Activated naive CD4-positive, alpha-beta T cell (primary cell): ENCODE results near the gene UBIAD1.

Experiments
- DNase-seq, 4 experiments: peaks; one replicate each; lab custom pipeline; 2025; lab: John Stamatoyannopoulos, UW

Gene UBIAD1

DNA sequence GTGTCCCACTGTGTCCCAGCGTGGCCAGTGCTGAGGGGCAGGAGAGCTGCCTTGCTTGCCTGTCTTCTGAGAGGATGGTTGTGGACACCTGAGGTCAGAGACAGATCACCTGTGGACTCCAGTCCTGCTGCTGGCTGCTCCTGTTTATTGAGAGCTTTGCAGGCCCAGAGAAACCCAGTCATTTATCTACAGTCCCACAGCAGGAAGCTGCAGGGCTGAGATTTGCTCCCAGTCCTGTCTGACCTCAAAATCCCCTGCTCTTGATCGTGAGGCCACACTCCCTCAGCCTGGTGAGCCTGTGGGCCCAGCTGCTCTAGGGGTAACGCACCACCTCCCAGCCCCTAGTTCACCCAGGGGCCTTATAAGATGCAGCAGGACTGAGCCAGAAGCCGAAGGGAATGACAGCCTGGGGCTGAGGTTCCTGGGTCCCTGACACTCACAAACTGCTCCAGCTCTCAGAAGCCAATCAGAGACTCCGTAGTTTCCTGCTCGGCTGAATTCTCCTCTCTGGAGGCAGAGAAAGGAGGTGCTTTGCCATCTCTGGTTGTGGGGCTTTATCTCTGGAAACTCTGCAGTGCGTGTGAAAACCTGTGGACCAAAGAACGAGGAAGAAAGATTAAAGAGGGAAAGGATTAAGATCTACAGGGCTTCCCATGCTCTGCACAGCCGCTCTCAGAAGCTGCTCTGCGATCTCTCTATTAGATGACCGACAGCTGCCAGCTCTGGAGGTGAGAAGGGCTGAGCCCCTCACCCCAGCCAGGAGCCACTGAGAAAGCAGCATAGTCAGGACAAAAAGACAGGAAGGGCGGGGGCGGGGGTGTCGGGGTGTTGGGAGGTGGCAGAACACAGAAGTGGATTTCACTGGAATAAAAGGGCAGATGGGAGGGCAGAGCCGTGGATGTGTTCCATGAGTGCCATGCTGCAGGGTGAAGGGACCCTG, 39.1 kb downstream of the UBIAD1 start:
- no peak for DNase-seq

DNA sequence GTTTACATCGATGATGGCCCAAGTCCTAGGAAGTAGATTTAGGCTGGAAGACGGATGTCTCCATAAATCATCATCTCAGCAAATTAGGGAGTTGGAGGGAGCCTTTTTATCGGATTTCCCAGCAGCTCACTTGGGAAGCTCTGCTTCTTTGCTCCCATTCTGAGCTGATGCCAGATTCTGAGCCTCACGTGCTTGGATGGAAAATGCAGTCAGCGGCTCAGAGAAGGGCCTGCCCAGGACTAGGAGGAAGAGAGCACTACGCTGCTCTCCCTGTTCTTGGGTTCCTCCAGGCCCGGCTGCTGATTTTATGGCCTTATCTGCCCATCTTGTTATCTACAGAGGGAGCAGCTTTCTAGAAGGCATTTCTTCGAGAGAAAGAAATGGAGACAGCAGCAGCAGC, 42.0 kb downstream of the UBIAD1 start:
- no peak for DNase-seq

DNA sequence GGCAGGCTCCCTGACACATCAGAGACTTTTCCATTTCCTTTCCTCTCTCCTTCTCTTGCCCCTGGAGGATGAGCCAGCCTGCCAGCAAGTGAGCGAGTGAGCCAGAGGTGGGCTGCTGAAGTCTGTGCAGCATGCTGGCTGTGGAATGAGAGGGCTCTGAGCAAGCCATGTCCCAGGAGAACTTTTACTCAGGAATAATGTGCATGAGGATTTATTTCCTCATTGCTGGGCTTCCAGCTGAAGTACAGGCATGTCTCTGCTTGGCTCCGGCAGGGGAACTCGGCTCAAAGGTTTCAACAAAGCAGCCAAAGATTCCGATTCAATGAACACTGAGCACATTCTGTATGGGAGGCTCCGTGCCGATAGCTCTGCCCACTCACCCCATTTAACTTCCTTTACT, 43.7 kb downstream of the UBIAD1 start:
- DNase-seq: no peak

DNA sequence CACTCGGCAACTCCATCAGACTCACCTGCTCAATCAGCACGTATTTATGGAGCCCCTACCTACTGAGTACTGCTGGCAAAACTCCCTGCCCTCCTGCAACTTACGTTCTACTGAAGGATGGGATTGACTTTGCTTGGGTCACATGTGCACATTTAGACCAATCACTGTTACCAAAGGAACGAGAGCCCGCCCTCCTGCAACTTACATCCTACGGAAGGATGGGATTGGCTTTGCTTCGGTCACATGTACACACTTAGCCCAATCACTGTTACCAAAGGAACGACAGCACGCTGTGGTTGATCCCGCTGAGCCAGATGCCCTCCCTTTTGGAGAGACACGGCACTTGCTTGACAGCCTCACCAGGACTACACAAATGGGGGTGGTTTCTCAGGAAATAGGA, 46.0 kb downstream of the UBIAD1 start:
- DNase-seq: no peak

DNA sequence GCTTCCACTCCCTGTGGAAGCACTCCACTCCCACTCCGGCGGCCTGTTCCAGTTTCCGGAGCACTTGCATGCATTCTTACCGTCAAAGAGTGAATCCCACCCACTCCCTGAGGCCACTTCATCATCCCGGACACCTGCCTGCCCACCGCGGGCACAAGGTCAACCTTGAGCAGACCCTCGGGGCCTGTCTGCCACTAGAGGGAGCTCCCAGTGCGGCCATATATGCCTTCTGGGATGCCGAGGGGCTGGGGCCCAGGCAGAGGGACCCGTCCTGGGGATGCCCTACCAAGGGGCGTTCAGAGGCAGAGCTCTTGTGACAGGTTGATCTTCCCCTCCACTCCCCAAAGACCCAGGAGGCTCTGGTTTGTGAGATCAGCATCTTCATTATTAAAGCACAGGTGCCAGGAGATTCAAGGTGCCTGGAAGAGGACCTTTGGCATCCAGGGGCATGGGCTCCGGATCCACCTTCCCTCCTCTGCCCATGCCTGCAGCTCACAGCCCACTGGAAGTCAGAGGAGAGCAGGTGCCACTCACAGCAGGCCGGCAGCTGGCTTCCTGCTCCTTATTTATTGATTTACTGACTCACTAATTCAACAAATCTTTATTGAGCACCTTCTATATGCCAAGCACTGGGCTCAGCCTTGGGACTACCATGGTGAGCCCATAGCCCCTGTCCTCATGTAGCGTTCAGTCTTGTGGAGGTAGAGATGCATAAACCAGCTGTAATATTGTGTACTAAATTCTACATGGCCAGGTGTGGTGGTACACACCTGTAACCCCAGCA, 47.3 kb downstream of the UBIAD1 start:
- peak in 1 of 4 experiments; percentile 18 for DNase-seq

DNA sequence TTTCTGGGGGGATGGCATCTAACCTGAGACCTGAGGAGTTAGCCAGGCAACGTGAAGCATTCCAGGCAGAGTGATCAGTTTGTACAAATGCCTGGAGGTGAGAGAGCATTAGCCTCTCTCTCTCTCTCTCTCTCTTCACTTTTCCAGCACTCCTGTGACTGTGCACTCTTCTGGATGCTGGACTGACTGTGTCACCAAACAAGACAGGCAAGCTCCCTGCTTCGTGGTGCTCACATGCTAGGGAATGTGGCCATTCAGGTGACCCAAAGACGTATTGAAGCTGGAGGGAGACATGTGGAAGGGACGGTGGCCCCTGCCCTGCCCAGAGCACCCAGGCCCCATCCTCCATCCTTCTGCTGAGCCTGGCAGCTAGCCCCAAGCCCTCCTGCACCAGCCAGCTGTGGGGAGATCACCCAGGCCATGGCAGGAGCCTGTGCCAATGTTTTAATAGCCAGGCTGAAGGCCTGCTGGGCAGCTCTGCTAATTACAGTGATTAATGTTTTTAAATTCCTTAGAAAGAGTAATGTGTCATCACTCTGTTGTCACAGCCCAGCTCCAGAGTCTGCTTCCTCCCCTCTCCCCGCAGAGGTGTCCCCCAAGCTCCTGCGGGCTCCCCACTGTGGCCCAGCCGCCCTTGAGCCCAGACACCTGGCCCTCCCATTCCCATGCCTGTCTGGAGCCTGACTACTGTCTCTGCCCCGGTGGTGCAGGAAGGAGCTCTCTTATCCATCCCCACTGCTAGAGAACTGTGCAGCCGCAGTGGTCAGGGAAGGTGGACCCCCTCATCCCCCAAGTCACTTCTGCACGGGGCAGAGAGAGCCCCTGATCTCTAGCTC, 48.9 kb downstream of the UBIAD1 start:
- no peak for DNase-seq

DNA sequence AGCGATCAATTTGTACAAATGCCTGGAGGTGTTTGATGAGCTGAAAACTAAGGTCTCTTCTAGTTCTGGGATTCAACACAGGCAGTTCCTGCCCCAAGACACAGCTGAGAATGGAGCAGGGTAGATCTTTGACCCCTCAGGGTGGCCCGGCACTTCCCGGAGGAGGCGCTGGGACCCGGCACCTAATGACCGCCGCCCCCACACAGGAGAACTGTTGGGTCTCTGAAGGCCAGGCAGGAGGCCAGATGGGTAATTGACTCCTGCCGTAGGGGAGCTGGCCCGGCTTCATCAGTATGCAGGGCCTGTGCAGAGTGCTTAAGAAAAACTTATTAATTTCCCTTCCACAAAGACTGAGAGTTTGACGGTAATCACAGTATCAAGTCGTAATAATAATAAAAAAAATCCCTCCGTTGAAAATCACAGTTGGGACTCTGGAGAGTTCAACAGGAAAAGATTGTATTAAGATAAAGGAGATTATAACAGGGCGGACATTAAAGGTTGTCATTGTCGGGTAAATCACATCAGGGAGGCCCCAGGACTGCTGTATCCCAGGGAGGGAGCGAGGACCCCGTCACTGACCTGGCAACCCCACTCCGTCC, 51.7 kb downstream of the UBIAD1 start:
- no peak for DNase-seq

DNA sequence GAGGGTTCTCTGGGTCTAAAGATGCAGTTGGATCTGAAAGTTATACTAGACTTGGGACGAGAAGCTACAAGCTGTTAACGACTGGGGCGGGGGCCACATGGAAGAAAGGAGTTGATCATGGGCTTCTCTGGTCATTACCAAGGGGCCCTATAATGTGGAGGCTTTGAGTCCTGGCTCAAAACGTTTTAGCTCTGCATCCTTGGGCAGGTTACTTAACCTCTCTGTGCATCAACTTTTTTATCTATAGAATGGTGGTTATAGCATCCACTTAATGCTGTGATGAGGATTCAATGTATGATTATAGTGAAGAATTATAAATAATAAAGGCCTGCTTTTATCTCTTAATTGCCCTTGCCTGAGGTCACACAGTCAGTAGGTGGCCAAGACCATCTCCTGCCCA, 53.1 kb downstream of the UBIAD1 start:
- no peak for DNase-seq

DNA sequence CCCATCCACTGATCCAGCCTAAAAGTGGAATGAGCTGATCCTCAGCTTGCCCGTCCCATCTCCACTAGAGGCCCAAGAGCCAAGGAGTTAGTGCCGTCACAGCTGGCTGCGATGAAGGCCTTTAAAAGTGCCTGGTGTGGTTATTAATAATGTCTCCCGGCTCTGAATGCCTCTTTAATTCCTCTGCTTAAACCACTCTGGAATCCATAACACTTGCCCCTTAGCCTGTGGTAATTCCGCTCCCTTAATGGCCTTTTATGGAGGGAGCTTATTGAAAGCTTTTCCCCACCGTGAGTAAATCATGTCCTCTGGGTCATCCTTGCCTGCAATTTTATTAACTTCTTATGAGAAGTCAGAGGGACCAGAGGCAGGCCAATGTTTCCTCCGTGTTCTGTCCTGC, 55.4 kb downstream of the UBIAD1 start:
- DNase-seq: no peak

DNA sequence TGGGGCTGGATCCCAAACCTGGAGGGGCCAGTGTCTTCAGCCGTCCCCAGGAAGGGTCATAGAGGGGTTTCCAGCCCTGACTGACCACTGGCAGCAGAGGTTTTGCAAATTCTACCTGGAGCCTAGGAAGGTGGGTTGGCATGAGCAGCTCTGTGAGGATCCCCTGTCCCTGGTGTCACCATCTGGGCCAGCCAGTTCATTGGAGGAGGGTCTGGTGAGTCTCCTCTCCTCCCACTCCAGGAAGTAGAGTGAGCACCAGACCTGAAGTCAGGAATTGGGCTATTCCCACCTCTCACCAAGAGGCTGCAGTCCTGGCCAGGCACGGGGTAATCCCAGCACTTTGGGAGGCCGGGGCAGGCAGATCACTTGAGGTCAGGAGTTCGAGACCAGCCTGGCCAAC, 57.4 kb downstream of the UBIAD1 start:
- DNase-seq: no peak

DNA sequence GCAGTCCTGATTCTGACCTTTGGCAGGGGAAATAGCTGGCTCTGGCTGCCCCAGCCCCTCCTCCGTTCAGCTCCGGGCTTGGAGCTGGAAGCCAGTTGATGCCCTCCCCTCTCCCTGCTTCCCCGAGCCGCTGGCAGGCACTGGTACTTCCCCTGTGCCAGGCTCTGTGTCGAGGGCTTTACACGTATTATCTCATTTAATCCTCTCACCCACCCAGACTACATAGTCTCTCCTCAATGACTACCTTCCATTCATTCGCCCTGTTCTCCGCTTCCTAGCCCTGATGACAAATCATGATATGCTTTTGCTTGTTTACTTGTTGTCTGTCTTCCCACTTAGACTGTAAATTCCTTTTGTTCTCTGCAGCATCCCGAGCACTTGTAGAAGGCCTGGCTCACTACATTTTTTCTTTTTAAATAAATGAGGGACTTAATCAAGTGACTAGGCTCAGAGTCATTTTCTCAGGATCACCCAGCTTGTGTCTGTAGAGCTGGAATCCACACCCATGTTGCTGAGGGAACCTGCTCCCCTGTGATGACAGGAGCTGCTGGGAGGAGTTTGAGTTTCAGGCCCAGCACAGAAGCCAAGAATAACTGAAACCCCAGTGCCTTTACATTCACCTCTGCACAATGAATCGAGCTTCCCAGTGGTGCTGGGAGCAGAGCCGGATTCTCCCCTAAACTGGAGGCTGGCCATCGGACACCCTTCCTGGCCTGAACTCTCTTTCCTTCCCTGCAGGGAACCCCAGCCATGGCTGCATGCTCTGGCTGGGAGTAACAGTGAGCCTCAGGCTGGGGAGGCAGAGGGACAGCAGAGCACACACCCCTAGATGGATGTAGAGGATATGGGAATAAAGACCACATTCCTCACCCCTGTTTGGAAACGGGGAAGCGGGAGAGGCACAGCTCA, 58.3 kb downstream of the UBIAD1 start:
- no peak for DNase-seq

DNA sequence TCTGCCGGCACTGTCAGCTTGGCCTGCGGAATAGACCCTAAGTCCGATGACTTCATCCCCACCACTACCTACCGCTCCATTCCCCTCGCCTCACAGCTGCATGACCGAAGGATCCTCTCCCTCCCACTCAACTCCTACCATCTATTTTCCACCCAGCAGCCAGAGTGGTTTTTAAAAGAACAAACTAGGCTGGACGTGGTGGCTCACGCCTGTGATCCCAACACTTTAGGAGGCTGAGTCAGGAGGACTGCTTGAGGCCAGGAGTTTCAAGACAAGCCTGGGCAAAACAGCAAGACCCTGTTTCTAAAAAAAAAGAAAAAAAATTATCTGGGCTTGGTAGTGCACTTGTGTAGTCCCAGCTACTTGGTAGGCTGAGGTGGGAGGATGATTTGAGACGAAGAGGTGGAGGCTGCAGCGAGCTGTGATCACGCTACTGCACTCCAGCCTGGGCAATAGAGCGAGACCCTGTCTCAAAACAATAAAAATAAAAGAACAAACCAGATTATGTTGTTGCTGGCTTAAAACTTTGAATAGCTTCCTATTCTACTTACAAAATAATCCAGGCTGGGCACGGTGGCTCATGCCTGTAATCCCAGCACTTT, 59.0 kb downstream of the UBIAD1 start:
- DNase-seq: no peak

DNA sequence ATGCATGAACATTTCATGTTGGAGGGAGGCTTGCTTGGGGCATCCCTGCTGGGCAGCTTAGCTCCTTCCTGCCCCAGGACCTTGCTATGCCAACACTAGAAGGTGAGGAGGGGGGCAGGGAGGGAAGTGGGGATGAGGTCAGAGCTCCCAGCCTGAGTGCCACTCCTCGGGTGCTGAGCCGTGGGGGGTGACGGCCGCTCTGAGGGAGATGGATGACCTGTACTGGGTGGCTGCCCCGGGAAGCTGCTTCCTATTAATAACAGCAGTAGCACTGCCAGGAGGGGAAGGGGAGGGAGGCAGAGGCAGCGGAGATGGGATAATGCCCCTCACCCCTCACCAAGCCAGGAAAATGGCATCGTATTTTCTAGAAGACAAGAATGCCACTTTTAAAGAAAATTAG, 60.6 kb downstream of the UBIAD1 start:
- DNase-seq: no peak

DNA sequence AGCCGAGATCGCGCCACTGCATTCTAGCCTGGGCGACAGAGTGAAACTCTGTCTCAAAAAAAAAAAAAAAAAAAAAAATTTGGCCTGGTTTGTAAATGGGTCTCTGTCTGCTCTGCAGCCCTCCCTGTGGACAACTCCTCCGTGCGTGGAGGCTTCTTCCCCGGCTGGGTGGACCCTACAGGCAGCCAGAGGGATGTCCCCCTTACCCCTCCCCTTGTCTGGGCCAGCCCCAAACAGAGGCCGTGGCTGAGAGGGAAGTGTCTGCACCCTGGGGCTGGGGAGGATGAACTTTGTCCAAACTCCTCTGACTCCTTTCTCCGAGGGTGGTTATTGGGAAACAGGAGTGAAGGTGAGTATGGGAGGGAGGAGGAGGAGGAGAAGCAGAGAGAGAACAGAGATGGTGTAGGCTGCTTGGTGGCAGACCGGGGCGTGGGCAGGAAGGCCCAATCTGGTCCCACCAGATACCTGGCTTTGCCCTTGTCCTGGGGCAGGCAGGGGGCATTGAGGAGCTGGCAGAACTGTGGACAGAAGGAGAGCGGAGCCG, 61.3 kb downstream of the UBIAD1 start:
- DNase-seq: no peak

DNA sequence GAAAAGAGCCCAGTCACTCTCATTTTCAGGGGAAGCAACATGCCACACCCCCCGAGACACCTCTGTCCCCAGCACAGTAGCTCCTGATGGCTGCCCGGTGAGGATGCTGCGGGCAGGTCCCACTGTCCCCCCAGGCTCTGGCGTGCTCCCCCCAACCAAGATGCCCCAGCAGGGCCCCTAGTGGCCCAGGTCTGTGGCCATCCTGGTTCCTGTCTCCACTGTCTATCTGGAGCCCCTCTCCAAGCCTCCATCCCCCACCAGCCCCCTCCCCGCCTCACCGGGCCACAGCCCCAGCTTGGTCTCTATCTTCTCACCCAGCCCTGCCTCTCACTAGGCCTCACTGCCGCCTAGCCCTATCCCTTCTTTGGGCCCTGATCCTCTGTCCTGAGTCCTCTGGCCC, 61.8 kb downstream of the UBIAD1 start:
- DNase-seq: no peak

DNA sequence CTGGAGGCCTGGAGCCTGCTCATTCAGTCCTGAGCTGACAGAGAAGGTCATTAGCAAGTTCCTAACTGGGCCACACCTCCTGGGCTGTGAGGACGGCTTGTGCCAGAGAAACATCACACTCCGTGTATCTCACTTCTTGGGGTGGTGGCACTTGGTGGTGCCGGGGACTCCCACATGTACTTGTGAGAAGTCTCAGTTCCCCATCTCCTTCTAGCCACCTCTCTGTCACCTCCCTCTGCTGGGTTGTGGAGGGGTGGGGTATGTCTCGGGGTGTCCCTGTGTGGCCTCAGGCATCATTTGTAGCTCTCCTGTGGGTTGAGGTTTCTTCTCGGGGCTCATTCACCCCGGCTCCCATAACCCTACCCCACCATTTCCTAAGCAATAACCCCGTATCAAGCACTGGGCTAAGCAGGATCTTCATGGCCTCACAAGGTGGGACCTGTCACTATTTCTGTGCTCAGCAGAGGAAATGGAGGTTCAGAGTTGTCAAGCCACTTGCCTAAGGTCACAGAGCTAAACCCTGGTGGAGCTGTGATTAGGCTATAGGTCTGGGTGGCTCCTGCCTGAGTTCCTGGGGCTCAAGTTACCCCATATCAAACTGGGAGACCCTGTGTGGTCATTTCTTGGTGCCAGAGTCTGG, 62.5 kb downstream of the UBIAD1 start:
- no peak for DNase-seq

DNA sequence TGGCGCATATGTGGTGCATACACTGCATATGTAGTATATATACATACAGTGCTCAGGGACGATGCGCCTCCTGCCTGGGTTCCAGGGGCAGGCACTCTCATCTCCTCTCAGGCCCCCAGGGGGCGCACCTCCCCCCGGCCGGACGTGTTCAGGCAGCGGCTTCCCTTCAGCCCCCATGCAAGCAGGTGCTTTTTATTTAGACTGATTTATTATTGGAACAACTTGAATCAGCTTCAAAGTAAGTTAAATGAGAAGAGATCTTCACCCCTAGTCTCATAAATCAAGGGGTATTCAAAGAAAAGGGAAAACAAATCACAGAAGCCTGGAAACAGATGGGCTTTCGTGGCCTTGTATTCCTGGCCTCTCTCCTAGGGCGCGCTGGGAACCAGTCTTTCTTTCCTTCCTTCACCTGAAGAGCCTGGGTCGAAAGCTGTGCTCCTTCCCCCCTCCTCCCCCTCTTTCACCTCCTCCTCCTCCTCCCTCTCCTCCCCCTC, 64.6 kb downstream of the UBIAD1 start:
- peak; percentile 38 to 67 (median 59) for DNase-seq
